ENCODE data around the gene DGKZ.

DGKZ gene

GRCh38 chr11:46397526-46397925, 50.3 kb downstream of the DGKZ start:
- DNase-seq: no peak

GRCh38 chr11:46402957-46403902, 56.0 kb downstream of the DGKZ start:
- DNase-seq: no peak

DNA sequence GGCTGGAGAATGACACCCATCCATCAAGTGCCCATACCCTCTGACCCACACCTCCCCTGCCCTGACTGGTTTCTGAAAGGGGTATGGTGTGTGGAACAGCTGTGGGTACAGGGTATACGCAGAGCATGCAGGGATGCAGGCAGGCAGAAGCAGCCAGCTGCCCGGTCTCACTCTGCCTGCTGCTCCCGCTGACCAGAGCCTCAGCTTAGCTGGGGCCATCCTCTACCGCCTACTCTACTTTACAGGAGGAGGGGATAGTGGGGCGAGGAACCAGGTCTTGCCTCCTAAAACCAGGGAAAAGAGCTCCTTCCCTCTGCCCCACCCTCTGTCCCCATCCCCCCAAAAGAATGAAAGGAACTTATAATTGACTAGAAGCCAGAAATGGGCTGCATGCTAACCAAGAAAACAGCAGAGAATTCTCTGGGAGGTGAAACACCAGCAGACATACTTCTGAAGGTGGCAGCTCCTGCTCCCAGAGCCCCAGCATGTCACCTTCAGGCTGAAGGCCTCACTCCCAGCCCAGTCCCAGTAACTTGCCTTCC, 57.3 kb downstream of the DGKZ start:
- DNase-seq: no peak

DNA sequence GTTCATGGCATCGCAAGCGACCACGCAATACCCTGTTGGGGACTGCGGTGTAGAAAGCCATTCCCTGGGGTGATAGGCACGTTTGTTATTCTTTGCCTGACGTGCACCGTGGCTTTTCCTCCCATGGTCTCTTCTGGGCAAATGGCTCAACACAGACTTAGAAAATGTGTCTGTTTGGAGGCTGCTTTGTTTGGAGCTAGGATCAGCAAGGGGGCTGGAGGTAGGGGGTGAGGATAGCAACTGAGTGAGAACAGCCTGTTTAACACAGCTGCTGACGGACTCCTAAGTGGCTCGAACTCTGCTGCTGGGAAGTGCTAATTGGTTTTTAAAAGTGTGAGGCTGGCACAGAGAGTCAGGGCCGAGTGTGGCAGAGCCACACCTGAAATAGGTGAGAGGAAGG, 60.4 kb downstream of the DGKZ start:
- no peak for DNase-seq

- DNase-seq: no peak
These were observed 61.2 kb downstream of the DGKZ start for GRCh38 chr11:46408407-46408986.

- DNase-seq: no peak
These were observed 62.8 kb downstream of the DGKZ start for GRCh38 chr11:46410021-46410420.

- DNase-seq: no peak
These were observed 66.7 kb downstream of the DGKZ start for GRCh38 chr11:46413760-46414465.

DNA sequence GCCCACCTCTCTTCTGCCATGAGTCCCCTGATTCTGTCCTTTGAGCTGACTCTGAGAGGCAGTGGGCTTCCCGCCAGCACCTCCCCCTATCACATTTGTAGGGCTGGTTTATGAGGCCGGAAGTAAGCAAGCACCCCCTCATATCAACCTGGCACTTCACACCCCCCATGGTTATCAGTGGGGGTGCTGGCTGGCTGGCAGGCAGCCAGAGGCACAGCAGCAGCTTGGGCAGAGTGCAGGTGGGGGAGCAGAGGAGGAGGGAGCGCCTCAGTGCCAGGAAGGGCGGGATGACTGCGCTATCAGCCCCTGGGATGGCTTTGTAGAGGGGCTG, 67.2 kb downstream of the DGKZ start:
- DNase-seq: no peak

DNA sequence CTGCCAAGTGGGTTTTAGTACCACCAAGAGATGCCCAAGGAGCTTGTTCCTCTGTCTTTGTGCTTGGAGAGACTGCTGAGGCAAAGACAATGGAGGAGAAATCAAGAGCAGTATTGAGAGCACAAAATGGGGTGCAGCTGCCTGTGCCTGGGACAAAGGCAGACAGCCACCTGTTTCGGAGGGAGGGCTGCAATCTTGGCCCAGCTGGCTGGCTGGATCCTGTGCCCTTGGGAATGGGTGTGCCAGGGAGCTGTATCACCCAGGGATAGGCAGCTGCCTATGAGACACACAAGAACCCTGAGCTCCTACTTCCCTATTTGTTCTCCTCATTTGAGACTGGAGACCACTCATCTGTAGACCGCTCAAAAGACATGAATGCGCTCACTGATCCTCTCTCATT, 67.6 kb downstream of the DGKZ start:
- no peak for DNase-seq

GRCh38 chr11:46417711-46418110, 70.4 kb downstream of the DGKZ start:
- no peak for DNase-seq

DNA sequence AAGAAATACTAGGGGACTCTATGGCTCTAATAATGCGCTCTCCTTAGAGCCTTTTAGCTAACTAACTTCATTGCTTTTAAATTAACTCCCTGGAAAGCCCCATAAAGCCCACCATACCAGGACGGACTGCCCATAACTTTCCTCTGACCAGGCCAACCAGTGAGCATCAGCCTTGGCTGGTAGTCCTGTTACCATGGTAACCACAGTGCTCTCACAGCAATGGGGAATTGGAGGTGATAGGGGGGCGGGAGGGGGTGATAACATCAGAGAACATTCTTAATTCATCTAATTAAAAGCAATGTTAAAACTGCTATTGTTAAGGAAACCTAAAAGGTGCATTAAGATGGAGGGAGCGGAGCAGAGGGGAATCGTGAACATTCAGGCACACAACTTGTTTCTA, 71.5 kb downstream of the DGKZ start:
- DNase-seq: no peak

- no peak for DNase-seq
These were observed 73.2 kb downstream of the DGKZ start for GRCh38 chr11:46420513-46420912.

- DNase-seq: no peak
These were observed 74.1 kb downstream of the DGKZ start for GRCh38 chr11:46421257-46421880.

- DNase-seq: no peak
These were observed 75.3 kb downstream of the DGKZ start for GRCh38 chr11:46422588-46422987.

DNA sequence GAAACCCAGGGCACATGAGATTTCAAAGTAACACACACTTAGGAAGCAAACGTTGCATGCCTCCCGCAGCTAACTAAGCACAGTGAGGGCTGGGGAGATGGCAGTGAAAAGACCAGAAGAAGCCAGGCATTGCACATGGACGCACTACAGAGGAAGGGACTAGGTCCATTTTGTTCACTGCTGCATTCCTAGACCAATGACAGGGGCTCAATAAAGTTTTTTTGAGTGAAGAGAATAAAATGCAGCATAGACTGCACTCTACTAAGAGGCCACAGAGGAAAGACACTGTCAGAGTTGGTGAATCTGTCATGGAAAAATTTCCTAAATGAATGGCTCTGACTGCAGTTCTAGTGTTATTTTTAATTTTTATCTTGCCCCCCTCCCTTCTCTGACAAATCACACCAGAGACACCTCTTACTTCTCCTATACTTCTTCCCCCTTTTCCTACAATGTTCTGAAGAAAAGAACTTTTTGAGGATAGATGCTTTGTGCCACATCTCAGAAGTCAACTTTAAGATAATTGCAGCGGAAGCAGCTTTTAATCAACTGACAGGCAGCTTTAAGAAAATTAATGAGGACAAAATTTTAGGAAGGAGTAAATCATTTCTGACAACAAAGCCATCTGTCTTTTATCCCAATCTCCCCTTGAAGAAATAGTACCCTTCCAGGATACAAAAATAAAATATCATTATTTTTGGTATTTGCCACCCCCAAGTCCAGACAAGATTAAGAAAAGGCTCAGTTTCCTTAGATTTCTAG, 79.1 kb downstream of the DGKZ start:
- DNase-seq: no peak

DNA sequence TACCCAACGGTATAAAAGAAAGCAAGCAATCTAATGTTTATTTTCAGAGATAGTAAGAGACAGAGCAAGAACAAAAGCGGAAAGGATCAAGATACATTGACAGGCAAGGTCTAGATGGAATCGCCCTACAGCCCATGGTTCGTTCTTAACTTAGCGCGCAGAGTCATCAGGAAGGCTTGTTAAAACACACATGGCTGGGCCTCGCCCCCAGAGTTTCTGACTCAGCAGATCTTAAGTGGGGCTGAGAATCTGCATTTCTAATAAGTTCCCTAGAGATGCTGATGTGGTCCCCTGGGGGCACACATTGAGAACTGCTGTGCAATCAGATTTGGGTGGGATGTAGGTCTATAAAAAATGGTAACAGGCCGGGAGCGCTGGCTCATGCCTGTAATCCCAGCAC, 80.1 kb downstream of the DGKZ start:
- DNase-seq: no peak

- no peak for DNase-seq
These were observed 82.5 kb downstream of the DGKZ start for GRCh38 chr11:46429717-46430116.

All from cortex of kidney (tissue), 1 donor.